ENCODE data around the gene RNU6-1.

DNA sequence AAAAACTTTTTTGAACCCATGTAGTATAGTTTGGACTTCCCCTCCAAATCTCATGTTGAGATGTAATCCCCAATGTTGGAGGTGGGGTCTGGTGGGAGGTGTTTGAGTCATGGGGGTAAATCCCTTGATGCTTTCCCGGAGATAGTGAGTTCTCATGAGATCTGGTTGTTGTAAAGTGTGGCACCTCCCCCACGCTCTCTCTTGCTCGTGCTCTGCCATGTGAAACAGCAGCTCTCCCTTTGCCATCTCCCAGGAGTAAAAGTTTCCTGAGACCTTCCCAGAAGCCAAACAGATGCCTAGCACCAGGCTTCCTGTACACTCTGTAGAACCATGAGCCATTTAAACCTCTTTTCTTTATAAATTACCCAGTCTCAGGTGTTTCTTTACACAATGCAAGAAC lies 16.0 kb upstream of the RNU6-1 start:
- no peak for TF ChIP-seq POLR2A (IDR thresholded peaks at IDR 0.05)
- TF ChIP-seq, protein P1, sequence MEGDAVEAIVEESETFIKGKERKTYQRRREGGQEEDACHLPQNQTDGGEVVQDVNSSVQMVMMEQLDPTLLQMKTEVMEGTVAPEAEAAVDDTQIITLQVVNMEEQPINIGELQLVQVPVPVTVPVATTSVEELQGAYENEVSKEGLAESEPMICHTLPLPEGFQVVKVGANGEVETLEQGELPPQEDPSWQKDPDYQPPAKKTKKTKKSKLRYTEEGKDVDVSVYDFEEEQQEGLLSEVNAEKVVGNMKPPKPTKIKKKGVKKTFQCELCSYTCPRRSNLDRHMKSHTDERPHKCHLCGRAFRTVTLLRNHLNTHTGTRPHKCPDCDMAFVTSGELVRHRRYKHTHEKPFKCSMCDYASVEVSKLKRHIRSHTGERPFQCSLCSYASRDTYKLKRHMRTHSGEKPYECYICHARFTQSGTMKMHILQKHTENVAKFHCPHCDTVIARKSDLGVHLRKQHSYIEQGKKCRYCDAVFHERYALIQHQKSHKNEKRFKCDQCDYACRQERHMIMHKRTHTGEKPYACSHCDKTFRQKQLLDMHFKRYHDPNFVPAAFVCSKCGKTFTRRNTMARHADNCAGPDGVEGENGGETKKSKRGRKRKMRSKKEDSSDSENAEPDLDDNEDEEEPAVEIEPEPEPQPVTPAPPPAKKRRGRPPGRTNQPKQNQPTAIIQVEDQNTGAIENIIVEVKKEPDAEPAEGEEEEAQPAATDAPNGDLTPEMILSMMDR (IDR thresholded peaks at IDR 0.05): no peak

Measured in right lobe of liver (tissue), 4 donors.